GM12878 (cell line): Measurements from ENCODE around the gene ZDHHC9. TPM values are rescaled to one million over a fixed set of nuclear protein-coding genes. Genes with fewer than 3 reads are reported as not detected.

Experiments
- ATAC-seq: fragments of 200-7000 bp; cut with Tn5 transposase; 3 replicates; pipeline ENCODE4 v1.9.1; 2020; ENCODE audit warnings: mild to moderate bottlenecking, moderate library complexity
- BruUV-seq: library from RNA; stranded (reverse); fragments of 400-500 nt; replicated peaks from 2 replicates; lab custom pipeline; 2021; lab: Mats Ljungman, UMichigan
- CTCF ChIA-PET: fragments of 300-600 bp; sonication (Branson Sonifier 250); formaldehyde crosslinking; extraction: SDS; loops from one replicate; lab custom pipeline; 2021; ENCODE audit warnings: inconsistent platforms; lab: Yijun Ruan, JAX
- POLR2A ChIA-PET: fragments of 350-600 bp; formaldehyde crosslinking; extraction: SDS; loops from one replicate; lab custom pipeline; 2021; ENCODE audit warnings: inconsistent platforms; lab: Charles Lee
- RAD21 ChIA-PET: fragments of 300-600 bp; sonication (Branson Sonifier 250); formaldehyde crosslinking; loops from one replicate; lab custom pipeline; 2023; ENCODE audit warnings: antibody characterized with exemption; ENCODE audit not compliant: unreplicated experiment; lab: Charles Lee
- SMC1A ChIA-PET: fragments of 300-600 bp; sonication (Branson Sonifier 250); formaldehyde crosslinking; loops from one replicate; lab custom pipeline; 2023; ENCODE audit not compliant: unreplicated experiment, uncharacterized antibody; lab: Charles Lee
- DNase-seq: peaks from one replicate; pipeline ENCODE4 v3.0.0-alpha.2; 2011; ENCODE audit warnings: low read depth, low spot score
- FAIRE-seq: peaks from 3 replicates; lab custom pipeline; 2011; peaks lifted over from hg19 to GRCh38; lab: Jason Lieb, UNC
- H2AFZ ChIP-seq: 2 replicates; pipeline ENCODE4 v1.6.0; 2011; ENCODE audit warnings: low read depth, low read length, control low read depth; ENCODE audit not compliant: control insufficient read depth
- H3K27ac ChIP-seq: 2 replicates; pipeline ENCODE4 v1.5.1; 2011; ENCODE audit warnings: control low read depth; ENCODE audit not compliant: control insufficient read depth, insufficient read depth
- H3K27me3 ChIP-seq, 2 experiments: replicated peaks in 1 of 2; 2 replicates each; pipeline versions ENCODE4 v1.6.0 to v1.6.1; 2011; ENCODE audit warnings: low read length in 1 of 2; ENCODE audit not compliant: control insufficient read depth in 2 of 2, insufficient read depth in 2 of 2
- H3K36me3 ChIP-seq, 2 experiments: 2 replicates each; pipeline ENCODE4 v1.5.1; 2011; ENCODE audit warnings: low read length in 1 of 2; ENCODE audit not compliant: control insufficient read depth in 2 of 2, insufficient read depth in 2 of 2
- H3K4me1 ChIP-seq: 2 replicates; pipeline ENCODE4 v1.6.1; 2011; ENCODE audit warnings: mild to moderate bottlenecking, low read length, moderate library complexity, mixed read lengths; ENCODE audit not compliant: control insufficient read depth, insufficient read depth
- H3K4me2 ChIP-seq: 2 replicates; pipeline ENCODE4 v1.6.0; 2011; ENCODE audit warnings: control low read depth; ENCODE audit not compliant: control insufficient read depth, insufficient read depth
- H3K4me3 ChIP-seq: fragments of 200-600 bp; sonication (generic); 2 replicates; pipeline ENCODE4 v1.5.1; 2016
- H3K79me2 ChIP-seq: 2 replicates; pipeline ENCODE4 v1.6.0; 2011; ENCODE audit warnings: low read length; ENCODE audit not compliant: control insufficient read depth, insufficient read depth
- H3K9ac ChIP-seq: 2 replicates; pipeline ENCODE4 v1.8.0; 2011; ENCODE audit warnings: low read length, control low read depth, mixed read lengths; ENCODE audit not compliant: control insufficient read depth, insufficient read depth
- H3K9me3 ChIP-seq: replicated peaks from 3 replicates; pipeline ENCODE4 v1.5.1; 2011; ENCODE audit warnings: mild to moderate bottlenecking, low read length; ENCODE audit not compliant: control insufficient read depth, insufficient read depth
- H4K20me1 ChIP-seq: 2 replicates; pipeline ENCODE4 v1.6.0; 2011; ENCODE audit not compliant: control insufficient read depth, insufficient read depth
- BCL3 ChIP-seq: IDR thresholded peaks from 2 replicates; pipeline ENCODE4 v1.6.1; 2011; ENCODE audit warnings: borderline replicate concordance, low read depth, mild to moderate bottlenecking, moderate library complexity, low read length; ENCODE audit not compliant: insufficient read depth, poor library complexity, severe bottlenecking
- HDAC2 ChIP-seq: fragments of 200-600 bp; sonication (generic); IDR thresholded peaks from 2 replicates; pipeline ENCODE4 v1.6.1; 2017
- POU2F2 ChIP-seq: IDR thresholded peaks from 3 replicates; pipeline ENCODE4 v1.6.1; 2011; ENCODE audit warnings: low read depth, mild to moderate bottlenecking, low read length, borderline replicate concordance
- SIX5 ChIP-seq: IDR thresholded peaks from 2 replicates; pipeline ENCODE4 v1.6.1; 2011; ENCODE audit warnings: mild to moderate bottlenecking, low read depth, low read length, moderate library complexity; ENCODE audit not compliant: severe bottlenecking
- SRF ChIP-seq, 2 experiments: IDR thresholded peaks; 2 replicates each; pipeline ENCODE4 v1.6.1; 2011; ENCODE audit warnings: low read depth in 2 of 2, low read length in 2 of 2, mild to moderate bottlenecking in 1 of 2, moderate library complexity in 1 of 2
- TCF7 ChIP-seq: IDR thresholded peaks from 2 replicates; pipeline ENCODE4 v1.6.1; 2014; ENCODE audit warnings: antibody characterized with exemption, borderline replicate concordance
- WGBS: methylation state at CpG from one replicate; pipeline ENCODE4 v1.1.6; 2016; ENCODE audit warnings: low lambda C conversion rate; ENCODE audit not compliant: insufficient replicate concordance, insufficient coverage; ENCODE audit errors: missing lambda C conversion rate; 5-methylcytosine and 5-hydroxymethylcytosine counted together
- in situ Hi-C: fragments of 300-500 bp; cut with MboI; formaldehyde crosslinking; loops from 9 replicates; pipeline ENCODE4 v1.14.3; 2018; ENCODE audit warnings: mixed read lengths
- intact Hi-C: fragments of 100-400 bp; cut with micrococcal nuclease; formaldehyde crosslinking; loops from one replicate; pipeline ENCODE4 v1.14.2; 2022; ENCODE audit not compliant: unreplicated experiment
- polyA plus RNA-seq, 11 experiments: library from polyadenylated mRNA; depleted of rRNA in 4 of 11; unstranded in 6 of 11; stranded (reverse) in 5 of 11; fragments of >200 nt; fragmentation: Nextera tagmentation in 4 of 11; fragmentation: Illumina TruSeq in 1 of 11; extraction: Ambion mirVana in 4 of 11; extraction: Trizol in 1 of 11; gene quantifications; 1 replicate in 1 of 11; 2 replicates in 10 of 11; pipeline versions ENCODE4 v1.2.1 to v1.2.3, GENCODE V29; 2011 to 2016; ENCODE audit warnings: inconsistent platforms in 2 of 11, missing spikeins in 2 of 11, low read depth in 1 of 11
- total RNA-seq, 4 experiments: library from RNA; depleted of rRNA in 3 of 4; stranded (reverse); fragments of >200 nt in 3 of 4; fragmentation: Illumina TruSeq in 1 of 4; extraction: Trizol in 1 of 4; gene quantifications; 2 replicates each; pipeline versions ENCODE4 v1.2.1 to v1.2.3, GENCODE V29; 2013 to 2021
- TF ChIP-seq, protein P1 (sequence below): fragments of 450-650 bp; IDR thresholded peaks from 2 replicates; pipeline ENCODE4 v1.6.1; 2017; ENCODE audit warnings: mild to moderate bottlenecking, moderate library complexity
- TF ChIP-seq, protein P2 (sequence below): IDR thresholded peaks from 2 replicates; pipeline ENCODE4 v1.6.1; 2012; ENCODE audit warnings: low read depth, low read length, improper control_type of control experiment

The ZDHHC9 gene
- total and polyA plus RNA-seq, 10 of the 15 experiments (the other 5 are each of a cell fraction or from before 2014, with no cell fraction given): 1.8 to 13.0 (median 5.4) TPM

- Histone ChIP-seq H4K20me1 (no peaks in the 10 kb centered on the region), H3K36me3 (peaks cover 13 to 31% of the 10 kb centered on the region in 2 experiments), H3K9ac (no peak overlapping the region), H2AFZ (no peak overlapping the region), H3K79me2 (peaks cover 37% of the 10 kb centered on the region), H3K4me1 (peaks cover 14% of the 10 kb centered on the region), H3K4me2 (no peak overlapping the region), H3K27ac (no peak overlapping the region), H3K27me3 (no peaks in the 10 kb centered on the region), H3K4me3 (no peak overlapping the region), H3K9me3 (no peaks in the 10 kb centered on the region)
- ATAC-seq: no peak
- intact Hi-C loops (no loop called here), in situ Hi-C loops (no loop called here)
- no peak for DNase-seq
- POLR2A ChIA-PET: no interaction called here
- SMC1A ChIA-PET: interaction anchor here (14.8 kb wide), 1 partner anchor 19 kb away, joined by 165 read pairs; no protein-coding TSS in a partner anchor
- TF ChIP-seq SIX5 (no peak), POU2F2 (no peak)
- CTCF ChIA-PET: interaction anchor here (0.6 to 1.7 kb wide), 4 partner anchors 16 to 1899 kb away, joined by 3 to 4 read pairs (median 4); no protein-coding TSS in a partner anchor
- BruUV-seq: no TSS peak
- 78% methylated on average over 6 of the region's 6 CpGs for WGBS
- RAD21 ChIA-PET: no interaction called here
- no peak for FAIRE-seq
These were observed 55.2 kb downstream of the ZDHHC9 start for GRCh38 chrX:129788527-129788926.

DNA sequence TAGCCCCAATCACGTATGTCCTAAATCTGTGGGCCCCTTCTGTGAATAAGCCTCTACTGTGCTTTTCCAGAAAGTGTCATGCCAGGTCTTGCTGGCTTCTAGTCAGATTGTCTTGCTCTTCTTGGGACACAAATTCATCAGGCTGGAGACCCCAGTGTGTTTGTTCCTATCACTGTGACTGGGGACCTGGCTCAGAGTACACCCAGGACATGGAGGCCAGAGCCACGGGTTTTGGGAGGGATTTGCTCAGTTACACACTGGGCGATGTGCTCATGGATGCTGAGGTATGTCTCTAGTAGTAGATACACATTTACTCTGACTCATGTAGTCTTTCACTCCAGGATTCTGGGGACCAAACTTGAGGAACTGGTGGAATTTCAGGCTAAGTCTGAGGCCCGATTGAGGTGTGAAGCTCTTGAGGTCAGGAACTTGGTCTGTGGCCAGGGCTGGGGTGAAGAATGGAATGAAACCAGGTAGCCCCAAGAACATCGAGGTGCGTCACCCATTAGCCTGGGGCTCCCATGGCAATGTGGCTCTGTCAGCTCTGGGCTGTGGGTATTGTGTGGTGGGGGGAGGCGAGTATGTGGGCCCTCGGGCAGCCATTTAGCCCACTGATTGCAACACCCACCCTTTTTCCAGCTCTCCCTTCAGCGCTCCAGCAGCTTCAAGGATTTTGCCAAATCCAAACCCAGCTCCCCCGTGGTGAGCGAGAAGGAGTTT lies 56.2 kb downstream of the ZDHHC9 start:
- no peak overlapping the region for H2AFZ ChIP-seq
- RAD21 ChIA-PET: interaction anchor here (0.7 to 1.8 kb wide), 6 partner anchors 11 to 35 kb away, joined by 3 to 8 read pairs (median 4); no protein-coding TSS in a partner anchor
- H3K4me2 ChIP-seq: no peak overlapping the region; the same call in 1 of the 2 replicates
- ATAC-seq (no peak), FAIRE-seq (peak; percentile 7), DNase-seq (no peak)
- 74% methylated on average over 11 of the region's 11 CpGs for WGBS
- H3K9ac ChIP-seq: no peak overlapping the region
- peaks cover 20% of the 10 kb centered on the region for H3K4me1 ChIP-seq
- no peak overlapping the region for H3K4me3 ChIP-seq
- H4K20me1 ChIP-seq: no peaks in the 10 kb centered on the region
- H3K27ac ChIP-seq: no peak overlapping the region
- CTCF ChIA-PET: interaction anchor here (0.8 to 1.6 kb wide), 5 partner anchors 10 to 149 kb away, joined by 3 to 6 read pairs (median 4); partner anchors contain the start of gene XPNPEP2
- POLR2A ChIA-PET: interaction anchor here (11.2 kb wide), 1 partner anchor 17 kb away, joined by 169 read pairs; no protein-coding TSS in a partner anchor
- H3K27me3 ChIP-seq: no peaks in the 10 kb centered on the region
- SMC1A ChIA-PET: interaction anchor here (0.5 to 14.8 kb wide), 11 partner anchors 9 to 558 kb away, joined by 3 to 165 read pairs (median 4); no protein-coding TSS in a partner anchor
- no TSS peak for BruUV-seq
- peaks cover 9 to 23% of the 10 kb centered on the region in 2 experiments for H3K36me3 ChIP-seq
- intact Hi-C loops: no loop called here
- no peaks in the 10 kb centered on the region for H3K9me3 ChIP-seq
- in situ Hi-C loops: no loop called here
- peaks cover 47% of the 10 kb centered on the region for H3K79me2 ChIP-seq
- TF ChIP-seq, protein P1, sequence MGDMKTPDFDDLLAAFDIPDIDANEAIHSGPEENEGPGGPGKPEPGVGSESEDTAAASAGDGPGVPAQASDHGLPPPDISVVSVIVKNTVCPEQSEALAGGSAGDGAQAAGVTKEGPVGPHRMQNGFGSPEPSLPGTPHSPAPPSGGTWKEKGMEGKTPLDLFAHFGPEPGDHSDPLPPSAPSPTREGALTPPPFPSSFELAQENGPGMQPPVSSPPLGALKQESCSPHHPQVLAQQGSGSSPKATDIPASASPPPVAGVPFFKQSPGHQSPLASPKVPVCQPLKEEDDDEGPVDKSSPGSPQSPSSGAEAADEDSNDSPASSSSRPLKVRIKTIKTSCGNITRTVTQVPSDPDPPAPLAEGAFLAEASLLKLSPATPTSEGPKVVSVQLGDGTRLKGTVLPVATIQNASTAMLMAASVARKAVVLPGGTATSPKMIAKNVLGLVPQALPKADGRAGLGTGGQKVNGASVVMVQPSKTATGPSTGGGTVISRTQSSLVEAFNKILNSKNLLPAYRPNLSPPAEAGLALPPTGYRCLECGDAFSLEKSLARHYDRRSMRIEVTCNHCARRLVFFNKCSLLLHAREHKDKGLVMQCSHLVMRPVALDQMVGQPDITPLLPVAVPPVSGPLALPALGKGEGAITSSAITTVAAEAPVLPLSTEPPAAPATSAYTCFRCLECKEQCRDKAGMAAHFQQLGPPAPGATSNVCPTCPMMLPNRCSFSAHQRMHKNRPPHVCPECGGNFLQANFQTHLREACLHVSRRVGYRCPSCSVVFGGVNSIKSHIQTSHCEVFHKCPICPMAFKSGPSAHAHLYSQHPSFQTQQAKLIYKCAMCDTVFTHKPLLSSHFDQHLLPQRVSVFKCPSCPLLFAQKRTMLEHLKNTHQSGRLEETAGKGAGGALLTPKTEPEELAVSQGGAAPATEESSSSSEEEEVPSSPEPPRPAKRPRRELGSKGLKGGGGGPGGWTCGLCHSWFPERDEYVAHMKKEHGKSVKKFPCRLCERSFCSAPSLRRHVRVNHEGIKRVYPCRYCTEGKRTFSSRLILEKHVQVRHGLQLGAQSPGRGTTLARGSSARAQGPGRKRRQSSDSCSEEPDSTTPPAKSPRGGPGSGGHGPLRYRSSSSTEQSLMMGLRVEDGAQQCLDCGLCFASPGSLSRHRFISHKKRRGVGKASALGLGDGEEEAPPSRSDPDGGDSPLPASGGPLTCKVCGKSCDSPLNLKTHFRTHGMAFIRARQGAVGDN: no peak
- TF ChIP-seq HDAC2 (no peak), BCL3 (no peak), SRF (IDR thresholded peaks at IDR 0.05; ENCODE audit: low read depth in 2 of 2, low read length in 2 of 2) (no peak), TCF7 (no peak)
- TF ChIP-seq, protein P2, sequence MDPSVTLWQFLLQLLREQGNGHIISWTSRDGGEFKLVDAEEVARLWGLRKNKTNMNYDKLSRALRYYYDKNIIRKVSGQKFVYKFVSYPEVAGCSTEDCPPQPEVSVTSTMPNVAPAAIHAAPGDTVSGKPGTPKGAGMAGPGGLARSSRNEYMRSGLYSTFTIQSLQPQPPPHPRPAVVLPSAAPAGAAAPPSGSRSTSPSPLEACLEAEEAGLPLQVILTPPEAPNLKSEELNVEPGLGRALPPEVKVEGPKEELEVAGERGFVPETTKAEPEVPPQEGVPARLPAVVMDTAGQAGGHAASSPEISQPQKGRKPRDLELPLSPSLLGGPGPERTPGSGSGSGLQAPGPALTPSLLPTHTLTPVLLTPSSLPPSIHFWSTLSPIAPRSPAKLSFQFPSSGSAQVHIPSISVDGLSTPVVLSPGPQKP: no peak
